Adipocyte (in vitro differentiated cells): ENCODE measurements around the gene SNAP25.
A peak's percentile ranks its signal among the peaks of the same experiment; 100 is the strongest.

ENCODE experiments used
- DNase-seq: peaks from one replicate; pipeline ENCODE4 v3.0.0-alpha.2; 2015; ENCODE audit warnings: low read depth
- H3K27me3 ChIP-seq: replicated peaks from 2 replicates; pipeline ENCODE4 v1.7.0; 2013; ENCODE audit warnings: mild to moderate bottlenecking, low read length, moderate library complexity; ENCODE audit not compliant: control insufficient read depth, insufficient read depth
- H3K36me3 ChIP-seq: 2 replicates; pipeline ENCODE4 v1.7.0; 2013; ENCODE audit warnings: low read length, mild to moderate bottlenecking, moderate library complexity; ENCODE audit not compliant: control insufficient read depth, insufficient read depth, severe bottlenecking
- H3K4me1 ChIP-seq: 2 replicates; pipeline ENCODE4 v1.7.0; 2013; ENCODE audit warnings: mild to moderate bottlenecking, low read length, moderate library complexity; ENCODE audit not compliant: control insufficient read depth, insufficient read depth
- H3K4me3 ChIP-seq: 2 replicates; pipeline ENCODE4 v1.7.0; 2013; ENCODE audit warnings: mild to moderate bottlenecking, low read length, moderate library complexity
- H3K9ac ChIP-seq: 2 replicates; pipeline ENCODE4 v1.7.0; 2013; ENCODE audit warnings: mild to moderate bottlenecking, low read length, moderate library complexity
- H3K9me3 ChIP-seq: 2 replicates; pipeline ENCODE4 v1.7.0; 2013; ENCODE audit warnings: mild to moderate bottlenecking, low read length, moderate library complexity; ENCODE audit not compliant: control insufficient read depth

Gene SNAP25

GRCh38 chr20:10219452-10219791 lies 792 bp downstream of the SNAP25 start:
- H3K9me3 ChIP-seq: no peaks in the 10 kb centered on the region
- no peak overlapping the region for H3K9ac ChIP-seq
- peaks cover 17% of the 10 kb centered on the region for H3K4me1 ChIP-seq
- H3K4me3 ChIP-seq: peak overlapping the region; percentile 78
- H3K36me3 ChIP-seq: no peaks in the 10 kb centered on the region
- no peaks in the 10 kb centered on the region for H3K27me3 ChIP-seq
- peak; percentile 85 for DNase-seq

GRCh38 chr20:10219993-10220750 lies 1.5 kb downstream of the SNAP25 start:
- Histone ChIP-seq H3K4me3 (no peak overlapping the region), H3K36me3 (no peaks in the 10 kb centered on the region), H3K27me3 (no peaks in the 10 kb centered on the region), H3K9ac (no peak overlapping the region), H3K4me1 (peaks cover 17% of the 10 kb centered on the region), H3K9me3 (no peaks in the 10 kb centered on the region)
- DNase-seq: no peak

- peaks cover 17% of the 10 kb centered on the region for H3K4me1 ChIP-seq
- no peaks in the 10 kb centered on the region for H3K9me3 ChIP-seq
- no peaks in the 10 kb centered on the region for H3K36me3 ChIP-seq
- H3K4me3 ChIP-seq: no peak overlapping the region
- no peak overlapping the region for H3K9ac ChIP-seq
- no peaks in the 10 kb centered on the region for H3K27me3 ChIP-seq
- DNase-seq: no peak
Observed at GRCh38 chr20:10221021-10221420, 2.4 kb downstream of the SNAP25 start.

GRCh38 chr20:10225439-10226060 lies 6.9 kb downstream of the SNAP25 start:
- no peak overlapping the region for H3K9ac ChIP-seq
- no peaks in the 10 kb centered on the region for H3K4me1 ChIP-seq
- H3K4me3 ChIP-seq: no peak overlapping the region
- DNase-seq: no peak
- H3K27me3 ChIP-seq: no peaks in the 10 kb centered on the region
- peaks cover 4% of the 10 kb centered on the region for H3K9me3 ChIP-seq
- H3K36me3 ChIP-seq: no peaks in the 10 kb centered on the region

GRCh38 chr20:10228330-10228729 lies 9.7 kb downstream of the SNAP25 start:
- no peak for DNase-seq
- H3K9me3 ChIP-seq: peaks cover 4% of the 10 kb centered on the region
- H3K9ac ChIP-seq: no peak overlapping the region

GRCh38 chr20:10231290-10231689 lies 12.7 kb downstream of the SNAP25 start:
- H3K27me3 ChIP-seq: no peaks in the 10 kb centered on the region
- no peak overlapping the region for H3K9ac ChIP-seq
- DNase-seq: no peak
- no peak overlapping the region for H3K4me3 ChIP-seq
- no peaks in the 10 kb centered on the region for H3K36me3 ChIP-seq
- peaks cover 12% of the 10 kb centered on the region for H3K4me1 ChIP-seq
- peaks cover 4% of the 10 kb centered on the region for H3K9me3 ChIP-seq

More at GRCh38 chr20:10228330-10228729, 9.7 kb downstream of the SNAP25 start:
- Histone ChIP-seq H3K27me3 (no peaks in the 10 kb centered on the region), H3K4me1 (peaks cover 12% of the 10 kb centered on the region), H3K36me3 (no peaks in the 10 kb centered on the region), H3K4me3 (no peak overlapping the region)

- Histone ChIP-seq H3K9me3 (no peaks in the 10 kb centered on the region), H3K4me1 (peaks cover under 1% of the 10 kb centered on the region), H3K36me3 (no peaks in the 10 kb centered on the region), H3K4me3 (no peak overlapping the region), H3K9ac (no peak overlapping the region), H3K27me3 (no peaks in the 10 kb centered on the region)
- DNase-seq: no peak
Observed at GRCh38 chr20:10236540-10237533, 18.2 kb downstream of the SNAP25 start.

GRCh38 chr20:10239954-10240353 lies 21.3 kb downstream of the SNAP25 start:
- H3K4me3 ChIP-seq: no peak overlapping the region
- no peaks in the 10 kb centered on the region for H3K9me3 ChIP-seq
- H3K9ac ChIP-seq: no peak overlapping the region
- no peaks in the 10 kb centered on the region for H3K27me3 ChIP-seq
- no peaks in the 10 kb centered on the region for H3K4me1 ChIP-seq
- no peak for DNase-seq
- H3K36me3 ChIP-seq: no peaks in the 10 kb centered on the region

- Histone ChIP-seq H3K9ac (no peak overlapping the region), H3K27me3 (no peaks in the 10 kb centered on the region), H3K36me3 (no peaks in the 10 kb centered on the region), H3K4me1 (no peaks in the 10 kb centered on the region), H3K9me3 (no peaks in the 10 kb centered on the region), H3K4me3 (no peak overlapping the region)
- no peak for DNase-seq
Observed at GRCh38 chr20:10240655-10241054, 22.0 kb downstream of the SNAP25 start.

- no peaks in the 10 kb centered on the region for H3K9me3 ChIP-seq
- H3K36me3 ChIP-seq: no peaks in the 10 kb centered on the region
- H3K4me1 ChIP-seq: no peaks in the 10 kb centered on the region
- H3K4me3 ChIP-seq: no peak overlapping the region
- no peaks in the 10 kb centered on the region for H3K27me3 ChIP-seq
- peak; percentile 34 for DNase-seq
- H3K9ac ChIP-seq: no peak overlapping the region
Observed at GRCh38 chr20:10242166-10242565, 23.5 kb downstream of the SNAP25 start.

GRCh38 chr20:10247440-10247839 lies 28.8 kb downstream of the SNAP25 start:
- Histone ChIP-seq H3K4me1 (no peaks in the 10 kb centered on the region), H3K36me3 (no peaks in the 10 kb centered on the region), H3K27me3 (no peaks in the 10 kb centered on the region), H3K9me3 (no peaks in the 10 kb centered on the region), H3K9ac (no peak overlapping the region), H3K4me3 (no peak overlapping the region)
- DNase-seq: no peak
